OCI-LY7 (cell line): Measurements from ENCODE around the gene SCCPDH. TPM values are rescaled to one million over a fixed set of nuclear protein-coding genes. Genes with fewer than 3 reads are reported as not detected.
"Not testable (repeated sequence)": the region's sequence is repeated elsewhere in the genome, so short reads cannot be mapped to it uniquely, and the experiment has no call there.

Experiments used
- BruUV-seq: library from RNA; stranded (reverse); fragments of 400-500 nt; replicated peaks from 2 replicates; lab custom pipeline; 2021; lab: Mats Ljungman, UMichigan
- CTCF ChIA-PET: fragments of 300-600 bp; sonication (Branson Sonifier 250); formaldehyde crosslinking; loops from one replicate; lab custom pipeline; 2022; ENCODE audit warnings: antibody characterized with exemption; ENCODE audit not compliant: unreplicated experiment; lab: Charles Lee
- POLR2A ChIA-PET: fragments of 300-600 bp; sonication (Branson Sonifier 250); formaldehyde crosslinking; loops from one replicate; lab custom pipeline; 2022; ENCODE audit warnings: antibody characterized with exemption; lab: Charles Lee
- DNase-seq: peaks from one replicate; pipeline ENCODE4 v3.0.0-alpha.2; 2015; ENCODE audit warnings: low spot score
- H2AFZ ChIP-seq: fragments of 200-600 bp; sonication (generic), shearing (Covaris generic); 2 replicates; pipeline ENCODE4 v1.6.1; 2014; ENCODE audit warnings: mild to moderate bottlenecking, antibody characterized with exemption, low read length, moderate library complexity
- H3K27ac ChIP-seq: fragments of 200-600 bp; sonication (generic); 2 replicates; pipeline ENCODE4 v1.5.1; 2014; ENCODE audit warnings: mixed run types, low read depth, mild to moderate bottlenecking, moderate library complexity, low read length, inconsistent platforms; ENCODE audit not compliant: poor library complexity, severe bottlenecking
- H3K36me3 ChIP-seq: fragments of 200-600 bp; sonication (generic); 2 replicates; pipeline ENCODE4 v1.6.1; 2014; ENCODE audit warnings: mild to moderate bottlenecking, antibody characterized with exemption, low read length, moderate library complexity, mixed read lengths; ENCODE audit not compliant: insufficient read depth
- H3K4me1 ChIP-seq: fragments of 200-600 bp; sonication (generic); 2 replicates; pipeline ENCODE4 v1.5.1; 2014; ENCODE audit warnings: mild to moderate bottlenecking, low read length; ENCODE audit not compliant: insufficient read depth, poor library complexity, severe bottlenecking
- H3K4me2 ChIP-seq: fragments of 200-600 bp; sonication (generic); 2 replicates; pipeline ENCODE4 v1.6.1; 2014; ENCODE audit warnings: mild to moderate bottlenecking, low read length
- H3K4me3 ChIP-seq: fragments of 200-600 bp; sonication (generic); 2 replicates; pipeline ENCODE4 v1.5.1; 2014; ENCODE audit warnings: mild to moderate bottlenecking, low read depth, low read length; ENCODE audit not compliant: poor library complexity, severe bottlenecking
- H3K79me2 ChIP-seq: fragments of 200-600 bp; sonication (generic); 2 replicates; pipeline ENCODE4 v1.6.1; 2016; ENCODE audit warnings: low read depth, mild to moderate bottlenecking, low read length, moderate library complexity, mixed read lengths; ENCODE audit not compliant: insufficient read depth
- H3K9me2 ChIP-seq: fragments of 200-600 bp; sonication (generic); 2 replicates; pipeline ENCODE4 v1.6.1; 2016; ENCODE audit warnings: mild to moderate bottlenecking, low read length, mixed read lengths; ENCODE audit not compliant: insufficient read depth
- H3K9me3 ChIP-seq: fragments of 200-600 bp; sonication (generic); 2 replicates; pipeline ENCODE4 v1.6.1; 2014; ENCODE audit warnings: mild to moderate bottlenecking, mixed run types, low read length, mixed read lengths
- H4K20me1 ChIP-seq: fragments of 200-600 bp; sonication (generic); 2 replicates; pipeline ENCODE4 v1.6.1; 2014; ENCODE audit warnings: mild to moderate bottlenecking, antibody characterized with exemption, low read length, moderate library complexity, mixed read lengths; ENCODE audit not compliant: insufficient read depth
- CTCF ChIP-seq: fragments of 200-600 bp; sonication (generic); conservative IDR thresholded peaks from 2 replicates; pipeline ENCODE4 v1.5.1; 2014; ENCODE audit warnings: mild to moderate bottlenecking, antibody characterized with exemption, low read length, moderate library complexity, mixed read lengths
- EZH2phosphoT487 ChIP-seq: fragments of 200-600 bp; sonication (generic); IDR thresholded peaks from 2 replicates; pipeline ENCODE4 v1.6.1; 2018; ENCODE audit warnings: low read depth, borderline replicate concordance, mild to moderate bottlenecking, mixed run types, antibody characterized with exemption, low read length, moderate library complexity, mixed read lengths
- intact Hi-C: fragments of 100-400 bp; cut with micrococcal nuclease; formaldehyde crosslinking; loops from one replicate; pipeline ENCODE4 v1.10.0; 2022; ENCODE audit not compliant: unreplicated experiment
- total RNA-seq, 2 experiments: library from RNA; depleted of rRNA in 1 of 2; stranded (reverse); fragments of >200 nt in 1 of 2; shearing (Covaris generic) in 1 of 2; gene quantifications; 2 replicates each; pipeline ENCODE4 v1.2.3, GENCODE V29; 2014 to 2022

The SCCPDH gene
- total RNA-seq, 2 experiments from 2014 or later = 1.8 to 12.2 TPM

GRCh38 chr1:246691622-246692495 lies 32.4 kb upstream of the SCCPDH start:
- CTCF ChIA-PET = interaction anchor here (0.5 kb wide), 1 partner anchor 1748 kb away, joined by 3 read pairs; no protein-coding TSS in a partner anchor
- no peak for TF ChIP-seq CTCF
- TF ChIP-seq EZH2phosphoT487 = no peak
- no peaks in the 10 kb centered on the region for H4K20me1 ChIP-seq

GRCh38 chr1:246694213-246694895 lies 29.9 kb upstream of the SCCPDH start:
- H3K4me2 ChIP-seq, CTCF ChIA-PET, POLR2A ChIA-PET, H3K79me2 ChIP-seq, H3K9me2 ChIP-seq, H4K20me1 ChIP-seq, BruUV-seq, H3K4me3 ChIP-seq, H3K27ac ChIP-seq, H3K4me1 ChIP-seq, DNase-seq, H3K9me3 ChIP-seq, H3K36me3 ChIP-seq, H2AFZ ChIP-seq: not testable (repeated sequence)
- intact Hi-C loops = loop anchor here (10.0 kb wide), 1 partner anchor 130 kb away; no protein-coding TSS in a partner anchor

More at GRCh38 chr1:246691622-246692495, 32.4 kb upstream of the SCCPDH start:
- BruUV-seq = no TSS peak
- H3K4me3 ChIP-seq = no peak overlapping the region
- H3K79me2 ChIP-seq = no peaks in the 10 kb centered on the region
- no peak overlapping the region for H3K27ac ChIP-seq
- H3K36me3 ChIP-seq = no peaks in the 10 kb centered on the region
- H3K9me2 ChIP-seq = no peaks in the 10 kb centered on the region
- no peak for DNase-seq
- H3K4me1 ChIP-seq = no peaks in the 10 kb centered on the region
- intact Hi-C loops = loop anchor here (10.0 kb wide), 1 partner anchor 133 kb away; no protein-coding TSS in a partner anchor
- POLR2A ChIA-PET = interaction anchor here (0.6 to 0.9 kb wide), 3 partner anchors 68 to 360 kb away, joined by 3 read pairs; no protein-coding TSS in a partner anchor
- H2AFZ ChIP-seq = no peak overlapping the region
- H3K9me3 ChIP-seq = peaks cover 9% of the 10 kb centered on the region; the same call in 1 of the 2 replicates
- H3K4me2 ChIP-seq = no peak overlapping the region

GRCh38 chr1:246695136-246695535 lies 29.1 kb upstream of the SCCPDH start:
- CTCF ChIA-PET = no interaction called here

More at GRCh38 chr1:246695136-246695535, 29.1 kb upstream of the SCCPDH start:
- intact Hi-C loops = loop anchor here (10.0 kb wide), 1 partner anchor 130 kb away; no protein-coding TSS in a partner anchor
- no peak overlapping the region for H3K27ac ChIP-seq
- H4K20me1 ChIP-seq = no peaks in the 10 kb centered on the region
- no peak for TF ChIP-seq CTCF
- TF ChIP-seq EZH2phosphoT487 = no peak
- no TSS peak for BruUV-seq
- no peaks in the 10 kb centered on the region for H3K36me3 ChIP-seq
- no peak overlapping the region for H3K4me2 ChIP-seq
- no peak overlapping the region for H3K4me3 ChIP-seq
- H3K9me2 ChIP-seq = no peaks in the 10 kb centered on the region
- POLR2A ChIA-PET = no interaction called here
- no peaks in the 10 kb centered on the region for H3K79me2 ChIP-seq
- DNase-seq = no peak
- no peak overlapping the region for H2AFZ ChIP-seq
- peaks cover 9% of the 10 kb centered on the region; the same call in 1 of the 2 replicates for H3K9me3 ChIP-seq
- H3K4me1 ChIP-seq = peaks cover 9% of the 10 kb centered on the region
